NCI-H1694 treated with DMSO at 0.1 percent for 48 hours (cell line): Measurements from ENCODE around the gene TRAPPC10.
"Not testable (repeated sequence)": the region's sequence is repeated elsewhere in the genome, so short reads cannot be mapped to it uniquely, and the experiment has no call there.

Experiments used
- DNase-seq: peaks from one replicate; lab custom pipeline; 2025; lab: John Stamatoyannopoulos, UW

TRAPPC10 gene

GRCh38 chr21:44089001-44089911 lies 77.1 kb downstream of the TRAPPC10 start:
- no peak for DNase-seq

DNA sequence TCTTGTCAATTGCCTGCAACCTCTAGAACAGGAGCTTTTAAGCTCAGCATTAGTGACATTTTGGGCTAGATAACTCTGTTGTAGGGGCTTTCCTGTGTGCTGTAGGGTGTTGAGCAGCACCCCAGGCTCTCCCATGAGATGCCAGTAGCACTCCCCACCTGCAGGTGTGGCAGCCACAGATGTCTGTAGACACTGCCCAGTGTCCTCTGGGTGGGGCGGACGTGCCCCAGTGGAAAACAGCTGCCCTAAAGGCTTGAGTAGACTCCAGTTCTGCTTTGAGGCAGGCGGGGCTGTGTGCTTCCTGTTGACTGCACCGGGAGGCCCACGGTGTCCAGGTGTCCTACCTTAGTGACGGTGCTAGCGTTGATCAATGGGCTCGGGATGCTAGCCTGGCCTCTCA lies 78.2 kb downstream of the TRAPPC10 start:
- no peak for DNase-seq

- no peak for DNase-seq
Observed at GRCh38 chr21:44092211-44092610, 80.1 kb downstream of the TRAPPC10 start.

GRCh38 chr21:44093761-44094160 lies 81.7 kb downstream of the TRAPPC10 start:
- DNase-seq: no peak

DNA sequence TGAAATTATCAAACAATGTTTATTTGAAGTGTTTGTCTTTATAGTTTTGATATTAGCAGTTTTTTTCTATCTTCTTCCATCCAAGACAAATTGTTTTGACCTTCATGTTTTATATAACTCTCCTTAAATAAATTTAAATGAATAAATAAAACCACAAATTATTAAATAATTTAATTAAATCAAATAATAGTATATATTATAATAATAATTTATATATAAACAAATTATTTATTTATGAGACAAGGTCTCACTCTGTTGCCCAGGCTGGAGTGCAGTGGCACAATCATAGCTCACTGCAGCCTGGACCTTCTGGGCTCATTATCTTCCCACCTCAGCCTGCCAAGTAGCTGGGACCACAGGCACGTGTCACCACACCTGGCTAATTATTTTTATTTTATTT lies 82.7 kb downstream of the TRAPPC10 start:
- no peak for DNase-seq

DNA sequence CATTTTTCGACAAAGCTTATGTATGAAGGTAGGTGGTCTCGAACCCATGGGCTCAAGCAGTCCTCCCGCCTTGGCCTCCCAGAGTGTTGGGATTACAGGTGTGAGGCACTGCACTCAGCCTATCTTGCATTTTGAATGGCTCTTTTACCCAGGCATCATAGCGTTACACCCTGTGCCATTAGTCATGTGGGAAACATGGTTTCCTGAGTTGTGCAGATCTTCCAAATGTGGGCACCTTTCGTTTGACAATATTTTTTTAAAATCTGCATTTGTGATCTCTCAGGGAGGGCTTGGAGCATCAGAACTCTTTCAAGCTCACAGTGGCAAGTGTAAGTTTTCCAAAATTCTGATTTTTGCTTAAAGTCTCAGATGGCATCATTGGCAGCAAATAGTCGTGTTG lies 86.4 kb downstream of the TRAPPC10 start:
- DNase-seq: not testable (repeated sequence)

DNA sequence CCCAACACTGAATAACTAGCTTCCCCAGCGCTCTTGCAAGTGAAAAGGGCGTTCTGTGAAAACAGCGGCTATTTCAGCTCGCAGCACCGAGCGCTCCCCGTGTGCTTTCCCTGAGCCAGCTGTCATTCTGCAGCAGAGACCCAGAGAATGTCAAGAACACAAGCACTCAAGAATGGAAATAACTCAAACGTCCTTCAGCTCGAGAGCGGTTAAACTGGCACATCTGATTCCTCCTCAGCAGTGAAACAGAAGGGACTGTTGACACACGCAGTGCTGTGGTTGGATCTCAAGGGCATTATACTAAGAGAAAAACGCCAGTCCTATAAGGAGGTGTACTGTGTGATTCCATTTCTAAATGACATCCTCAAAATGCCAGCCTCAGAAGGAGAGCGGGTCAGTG lies 86.9 kb downstream of the TRAPPC10 start:
- not testable (repeated sequence) for DNase-seq

GRCh38 chr21:44107026-44107501 lies 95.0 kb downstream of the TRAPPC10 start, which contains the start of gene PWP2:
PWP2 (plus strand) TSS chr21:44107399; CDS start chr21:44107417, 18 bp downstream.
- DNase-seq: not testable (repeated sequence)

GRCh38 chr21:44107589-44107988 lies 95.5 kb downstream of the TRAPPC10 start:
- DNase-seq: not testable (repeated sequence)

DNA sequence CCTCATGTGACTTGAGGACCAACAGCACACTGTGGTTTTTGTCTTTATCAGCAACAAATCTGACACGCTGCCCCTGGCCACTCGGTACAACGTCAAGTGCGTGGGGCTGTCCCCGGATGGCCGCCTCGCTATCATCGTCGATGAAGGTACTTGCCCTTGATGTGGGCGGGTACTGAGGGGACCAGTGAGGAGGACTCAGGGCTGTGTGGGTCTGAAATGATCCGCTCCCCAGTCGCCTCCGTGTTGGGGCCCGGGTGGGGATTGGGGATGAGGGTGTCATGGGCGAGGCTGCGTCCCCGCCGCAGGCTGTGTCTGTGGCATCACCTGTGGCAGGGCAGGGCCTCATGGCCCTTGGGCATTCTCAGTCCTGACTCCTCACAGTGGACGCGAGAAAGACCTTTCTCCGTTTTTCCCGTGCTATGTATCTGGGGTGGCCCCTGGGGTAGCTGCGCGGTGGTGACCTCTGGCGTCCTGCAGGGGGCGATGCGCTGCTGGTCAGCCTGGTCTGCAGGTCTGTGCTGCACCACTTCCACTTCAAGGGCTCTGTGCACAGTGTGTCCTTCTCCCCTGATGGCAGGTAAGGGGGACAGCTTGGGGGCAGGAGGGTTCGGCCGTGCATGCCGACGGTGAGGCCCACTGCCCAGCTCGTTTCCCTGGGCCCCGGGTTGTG lies 101.7 kb downstream of the TRAPPC10 start:
- DNase-seq: not testable (repeated sequence)

DNA sequence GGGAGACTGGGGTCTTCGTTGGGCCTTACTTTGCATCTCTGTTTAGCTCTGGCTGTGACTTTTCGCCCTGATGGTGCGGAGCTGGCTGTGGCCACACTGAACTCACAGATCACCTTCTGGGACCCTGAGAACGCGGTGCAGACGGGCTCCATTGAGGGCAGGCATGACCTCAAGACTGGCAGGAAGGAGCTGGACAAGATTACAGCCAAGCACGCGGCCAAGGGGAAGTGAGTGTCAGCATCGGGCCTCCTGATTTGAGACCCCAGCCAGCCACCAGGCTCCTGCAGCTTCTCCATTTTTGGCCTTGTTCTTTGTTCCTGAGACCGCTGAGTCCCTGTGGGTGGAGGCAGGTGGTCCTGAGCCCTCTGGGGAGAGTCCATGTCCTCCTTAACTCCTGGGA lies 110.0 kb downstream of the TRAPPC10 start:
- not testable (repeated sequence) for DNase-seq

DNA sequence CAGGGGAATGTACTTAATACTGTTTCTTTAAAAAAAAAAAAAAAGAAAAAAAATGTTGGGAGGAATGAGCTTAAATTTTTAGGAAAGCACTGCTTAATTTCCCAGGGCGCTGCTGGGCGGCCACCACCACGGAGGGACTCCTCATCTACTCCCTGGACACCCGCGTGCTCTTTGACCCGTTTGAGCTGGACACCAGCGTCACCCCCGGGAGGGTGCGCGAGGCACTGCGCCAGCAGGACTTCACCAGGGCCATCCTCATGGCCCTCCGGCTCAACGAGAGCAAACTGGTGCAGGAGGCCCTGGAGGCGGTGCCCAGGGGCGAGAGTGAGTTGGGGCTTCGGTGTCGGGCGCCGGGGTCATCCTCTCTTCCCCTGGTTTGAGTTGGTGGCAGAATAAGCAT lies 115.7 kb downstream of the TRAPPC10 start:
- not testable (repeated sequence) for DNase-seq

GRCh38 chr21:44133715-44134057 lies 121.6 kb downstream of the TRAPPC10 start:
- DNase-seq: not testable (repeated sequence)

DNA sequence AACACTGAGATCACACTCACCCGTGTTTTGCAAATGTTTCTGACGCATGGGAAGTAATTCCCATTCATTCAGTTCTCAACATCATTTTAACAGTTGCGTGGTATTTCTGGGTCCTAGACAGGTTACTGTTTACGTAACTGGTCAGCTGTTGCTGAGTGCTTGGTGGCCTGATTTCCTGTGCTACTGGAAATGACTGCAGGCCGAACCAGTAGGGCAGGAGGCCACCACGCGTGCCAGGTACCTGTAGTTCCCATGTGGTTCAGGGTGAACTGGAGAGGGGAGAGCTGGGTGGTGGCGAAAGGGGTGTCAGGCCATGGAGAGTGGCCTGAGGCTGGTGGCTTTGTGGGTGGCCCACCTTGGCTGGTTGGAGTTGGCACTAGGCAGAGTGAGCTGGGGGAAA lies 122.6 kb downstream of the TRAPPC10 start:
- not testable (repeated sequence) for DNase-seq

DNA sequence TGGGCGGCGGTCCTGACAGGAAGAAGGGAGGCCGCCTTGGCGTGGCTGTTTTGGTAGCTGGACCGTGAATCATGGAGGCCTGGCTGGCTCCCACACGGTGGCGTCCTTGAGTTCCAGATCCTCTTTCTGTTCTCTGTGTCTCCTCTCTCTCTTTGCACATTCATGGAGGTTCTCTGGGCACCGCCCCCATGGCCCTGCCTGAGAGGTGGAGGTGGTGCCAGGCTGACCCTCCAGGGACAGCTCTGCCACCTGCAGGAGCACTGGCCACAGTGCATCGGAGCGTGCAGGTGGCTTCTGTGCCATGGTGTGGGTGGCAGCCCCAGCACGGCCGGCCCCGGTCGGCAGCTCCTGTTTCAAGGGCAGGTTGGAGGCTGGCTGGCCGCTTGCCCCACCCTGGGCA lies 125.9 kb downstream of the TRAPPC10 start:
- not testable (repeated sequence) for DNase-seq

GRCh38 chr21:44139787-44140551 lies 127.9 kb downstream of the TRAPPC10 start:
- DNase-seq: not testable (repeated sequence)

GRCh38 chr21:44140552-44140932 lies 128.4 kb downstream of the TRAPPC10 start:
- not testable (repeated sequence) for DNase-seq

DNA sequence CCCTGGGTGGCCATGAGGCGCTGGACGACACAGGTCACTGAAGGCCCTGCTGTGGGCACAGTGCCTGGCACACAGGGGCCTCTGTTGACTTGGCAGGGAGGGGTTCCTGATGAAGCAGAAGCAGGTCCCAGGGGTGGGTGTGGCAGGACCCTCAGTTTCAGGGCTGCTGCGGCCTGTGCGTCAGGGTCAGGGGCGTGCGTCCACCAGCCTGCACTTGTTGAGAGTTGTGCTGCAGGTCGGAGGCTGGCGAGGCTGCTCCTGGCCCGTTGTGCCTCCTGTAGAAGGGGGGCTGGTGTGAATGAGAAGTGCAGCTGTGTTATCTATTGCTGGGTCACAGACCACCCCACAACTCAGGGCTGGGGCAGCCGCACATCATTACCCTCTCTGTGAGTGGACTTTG lies 130.4 kb downstream of the TRAPPC10 start:
- not testable (repeated sequence) for DNase-seq

- not testable (repeated sequence) for DNase-seq
Observed at GRCh38 chr21:44143380-44143779, 131.3 kb downstream of the TRAPPC10 start.

- DNase-seq: not testable (repeated sequence)
Observed at GRCh38 chr21:44143996-44144395, 131.9 kb downstream of the TRAPPC10 start.

DNA sequence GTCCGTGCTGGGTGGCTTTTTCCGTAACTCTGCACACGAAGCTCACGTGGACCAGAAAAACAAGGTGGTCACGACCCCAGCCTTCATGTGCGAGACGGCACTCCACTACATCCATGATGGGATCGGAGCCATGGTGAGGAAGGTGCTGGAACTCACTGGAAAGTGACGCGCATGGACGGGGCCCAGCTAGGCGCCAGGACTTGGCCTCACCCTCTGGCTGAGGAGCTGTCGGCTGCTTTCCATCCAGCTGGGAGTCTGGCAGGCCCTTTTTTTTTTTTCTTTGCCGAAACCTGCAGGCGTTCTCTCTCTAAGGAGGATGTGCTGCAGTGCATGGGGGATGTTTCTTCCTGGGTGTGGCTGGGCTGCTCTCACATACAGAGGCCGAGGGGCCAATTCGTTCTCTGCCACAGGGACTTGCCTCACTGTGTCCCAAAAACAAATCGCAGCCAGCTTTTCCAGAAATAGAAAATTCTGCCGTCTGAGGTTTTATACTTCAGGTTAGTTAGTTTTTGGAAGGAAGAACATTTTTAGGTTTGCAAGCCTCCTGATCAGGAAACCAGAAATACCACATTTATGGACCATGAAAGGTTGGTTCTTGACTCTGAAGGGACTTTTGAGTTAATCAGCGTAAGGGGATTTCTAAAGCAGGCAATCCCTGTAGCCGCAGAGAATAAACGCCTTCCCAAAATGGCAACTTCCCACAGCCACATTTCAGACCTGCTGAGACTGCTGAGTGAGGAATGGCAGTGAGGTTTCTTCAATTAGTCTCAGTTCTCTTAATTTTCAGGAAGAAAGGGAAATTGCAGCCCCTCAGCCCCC lies 132.9 kb downstream of the TRAPPC10 start:
- not testable (repeated sequence) for DNase-seq
